Measurements from ENCODE around the gene MIDN. TPM values are rescaled to one million over a fixed set of nuclear protein-coding genes. Genes with fewer than 3 reads are reported as not detected.

Gene MIDN
- total and polyA plus RNA-seq, 4 experiments from 2014 or later = 0.75 to 34.0 (median 18.2) TPM

- H3K36me3 Mint-ChIP-seq = peaks cover 6 to 13% of the 10 kb centered on the region in 2 donors
- peak overlapping the region; percentile 61 to 85 (median 82) for H3K27ac Mint-ChIP-seq
- H3K36me3 ChIP-seq (ENCODE audit: insufficient read depth, low read length) = peaks cover 4% of the 10 kb centered on the region
These were observed 17.3 kb downstream of the MIDN start for GRCh38 chr19:1265615-1266128.

GRCh38 chr19:1266129-1266915 is 17.9 kb downstream of the MIDN start:
- Mint-ChIP-seq H3K4me1 (peaks cover 28 to 66% (median 47%) of the 10 kb centered on the region in 4 donors), H3K27me3 (peaks cover 0 to 3% of the 10 kb centered on the region in 2 donors), H3K36me3 (peaks cover 12 to 19% of the 10 kb centered on the region in 2 donors), H3K4me3 (peak overlapping the region; percentile 31 to 68 (median 58)), H3K9me3 (peaks cover 0 to 15% (median 0%) of the 10 kb centered on the region in 8 donors), H3K27ac (peak overlapping the region; percentile 61 to 85 (median 82))
- Histone ChIP-seq H3K27me3 (ENCODE audit: insufficient read depth, low read length) (no peaks in the 10 kb centered on the region), H3K4me3 (ENCODE audit: low read length in 2 of 2) (peak overlapping the region in 1 of 2 donors; percentile 54), H3K4me1 (ENCODE audit: insufficient read depth, low read length) (peaks cover 63% of the 10 kb centered on the region), H3K27ac (ENCODE audit: low read depth, low read length) (peak overlapping the region; percentile 58), H3K9me3 (ENCODE audit: control insufficient read depth in 1 of 2, low read length in 2 of 2) (no peaks in the 10 kb centered on the region), H3K36me3 (ENCODE audit: insufficient read depth, low read length) (peaks cover 11% of the 10 kb centered on the region)
- DNase-seq = peak; percentile 82 to 87 (median 82)
- intact Hi-C loops (cut with micrococcal nuclease) = loop anchor here (1.0 kb wide), 1 partner anchor 22 kb away; no protein-coding TSS in a partner anchor
- POLR2A ChIA-PET (ENCODE audit: partially characterized antibody) = interaction anchor here (0.9 to 12.0 kb wide), 14 partner anchors 8 to 470 kb away, joined by 3 to 650 read pairs (median 6); partner anchors contain the start of genes ABCA7, ARHGAP45, ATP5F1D and CBARP
- CTCF ChIA-PET (ENCODE audit: partially characterized antibody) = interaction anchor here (0.6 to 10.8 kb wide), 11 partner anchors 10 to 237 kb away, joined by 3 to 364 read pairs (median 5); partner anchors contain the start of gene ARHGAP45

More at GRCh38 chr19:1265615-1266128, 17.3 kb downstream of the MIDN start:
- peak in 1 of 5 donors; percentile 68 for DNase-seq
- H3K4me1 Mint-ChIP-seq = peaks cover 22 to 66% (median 42%) of the 10 kb centered on the region in 4 donors
- intact Hi-C loops (cut with micrococcal nuclease) = loop anchor here (1.0 kb wide), 1 partner anchor 21 kb away; no protein-coding TSS in a partner anchor
- Histone ChIP-seq H3K27ac (ENCODE audit: low read depth, low read length) (peak overlapping the region; percentile 58), H3K9me3 (ENCODE audit: control insufficient read depth in 1 of 2, low read length in 2 of 2) (no peaks in the 10 kb centered on the region), H3K4me1 (ENCODE audit: insufficient read depth, low read length) (peaks cover 59% of the 10 kb centered on the region), H3K4me3 (ENCODE audit: low read length in 2 of 2) (peak overlapping the region in 1 of 2 donors; percentile 54), H3K27me3 (ENCODE audit: insufficient read depth, low read length) (no peaks in the 10 kb centered on the region)
- H3K27me3 Mint-ChIP-seq = peaks cover 0 to 3% of the 10 kb centered on the region in 2 donors
- CTCF ChIA-PET (ENCODE audit: partially characterized antibody) = interaction anchor here (0.9 to 10.8 kb wide), 8 partner anchors 9 to 237 kb away, joined by 3 to 364 read pairs (median 8); partner anchors contain the start of gene ARHGAP45
- H3K9me3 Mint-ChIP-seq = peaks cover 0 to 9% (median 0%) of the 10 kb centered on the region in 8 donors
- POLR2A ChIA-PET (ENCODE audit: partially characterized antibody) = interaction anchor here (0.9 to 12.0 kb wide), 8 partner anchors 9 to 369 kb away, joined by 3 to 650 read pairs (median 8); partner anchors contain the start of genes ABCA7, ATP5F1D, CBARP and MIDN
- peak overlapping the region; percentile 31 to 65 (median 52) for H3K4me3 Mint-ChIP-seq

- ChIA-PET POLR2A (ENCODE audit: partially characterized antibody) (interaction anchor here (0.9 to 12.0 kb wide), 14 partner anchors 9 to 470 kb away, joined by 3 to 650 read pairs (median 9); partner anchors contain the start of genes ABCA7, ARHGAP45, ATP5F1D and CBARP), CTCF (ENCODE audit: partially characterized antibody) (interaction anchor here (0.6 to 10.8 kb wide), 11 partner anchors 10 to 238 kb away, joined by 3 to 364 read pairs (median 5); partner anchors contain the start of gene ARHGAP45)
- Histone ChIP-seq H3K36me3 (ENCODE audit: insufficient read depth, low read length) (peaks cover 18% of the 10 kb centered on the region), H3K9me3 (ENCODE audit: control insufficient read depth in 1 of 2, low read length in 2 of 2) (no peaks in the 10 kb centered on the region), H3K27ac (ENCODE audit: low read depth, low read length) (peak overlapping the region; percentile 58), H3K4me1 (ENCODE audit: insufficient read depth, low read length) (peaks cover 63% of the 10 kb centered on the region), H3K27me3 (ENCODE audit: insufficient read depth, low read length) (no peaks in the 10 kb centered on the region), H3K4me3 (ENCODE audit: low read length in 2 of 2) (peak overlapping the region in 1 of 2 donors; percentile 54)
- intact Hi-C loops (cut with micrococcal nuclease) = loop anchor here (1.0 kb wide), 1 partner anchor 23 kb away; no protein-coding TSS in a partner anchor
- H3K36me3 Mint-ChIP-seq = peaks cover 15 to 26% of the 10 kb centered on the region in 2 donors
- DNase-seq = peak in 4 of 5 donors; percentile 67 to 83 (median 70)
- H3K4me1 Mint-ChIP-seq = peaks cover 25 to 66% (median 47%) of the 10 kb centered on the region in 4 donors
- peak overlapping the region in 7 of 8 donors; percentile 53 to 85 (median 69) for H3K4me3 Mint-ChIP-seq
- no peaks in the 10 kb centered on the region for H3K27me3 Mint-ChIP-seq
- H3K9me3 Mint-ChIP-seq = peaks cover 0 to 15% (median 0%) of the 10 kb centered on the region in 8 donors
- peak overlapping the region; percentile 70 to 96 (median 89) for H3K27ac Mint-ChIP-seq
These were observed 18.6 kb downstream of the MIDN start for GRCh38 chr19:1266916-1267476.

GRCh38 chr19:1267477-1268225 is 19.3 kb downstream of the MIDN start:
- Histone ChIP-seq H3K4me1 (ENCODE audit: insufficient read depth, low read length) (peaks cover 63% of the 10 kb centered on the region), H3K9me3 (ENCODE audit: control insufficient read depth in 1 of 2, low read length in 2 of 2) (no peaks in the 10 kb centered on the region), H3K4me3 (ENCODE audit: low read length in 2 of 2) (no peak overlapping the region), H3K27me3 (ENCODE audit: insufficient read depth, low read length) (no peaks in the 10 kb centered on the region), H3K36me3 (ENCODE audit: insufficient read depth, low read length) (peaks cover 24% of the 10 kb centered on the region), H3K27ac (ENCODE audit: low read depth, low read length) (peak overlapping the region; percentile 77)
- no peaks in the 10 kb centered on the region for H3K27me3 Mint-ChIP-seq
- peaks cover 20 to 31% of the 10 kb centered on the region in 2 donors for H3K36me3 Mint-ChIP-seq
- peaks cover 27 to 69% (median 47%) of the 10 kb centered on the region in 4 donors for H3K4me1 Mint-ChIP-seq
- POLR2A ChIA-PET (ENCODE audit: partially characterized antibody) = interaction anchor here (1.6 to 12.0 kb wide), 6 partner anchors 8 to 243 kb away, joined by 5 to 650 read pairs (median 48); partner anchors contain the start of genes ATP5F1D, CBARP and FAM174C
- CTCF ChIA-PET (ENCODE audit: partially characterized antibody) = interaction anchor here (0.7 to 10.8 kb wide), 3 partner anchors 15 to 27 kb away, joined by 3 to 364 read pairs (median 8); no protein-coding TSS in a partner anchor
- peak overlapping the region; percentile 36 to 91 (median 67) for H3K4me3 Mint-ChIP-seq
- intact Hi-C loops (cut with micrococcal nuclease) = loop anchor here (2.0 kb wide), 1 partner anchor 471 kb away; the partner anchor contains the start of gene PTBP1
- peaks cover 0 to 16% (median 0%) of the 10 kb centered on the region in 8 donors for H3K9me3 Mint-ChIP-seq
- DNase-seq = peak in 1 of 5 donors; percentile 67
- peak overlapping the region; percentile 70 to 96 (median 89) for H3K27ac Mint-ChIP-seq

GRCh38 chr19:1268226-1269064 is 20.1 kb downstream of the MIDN start:
- CTCF ChIA-PET (ENCODE audit: partially characterized antibody) = interaction anchor here (0.7 to 10.8 kb wide), 6 partner anchors 11 to 28 kb away, joined by 3 to 364 read pairs (median 4); partner anchors contain the start of gene ATP5F1D
- Histone ChIP-seq H3K27me3 (ENCODE audit: insufficient read depth, low read length) (no peaks in the 10 kb centered on the region), H3K4me3 (ENCODE audit: low read length in 2 of 2) (peak overlapping the region in 1 of 2 donors; percentile 100), H3K9me3 (ENCODE audit: control insufficient read depth in 1 of 2, low read length in 2 of 2) (no peaks in the 10 kb centered on the region), H3K27ac (ENCODE audit: low read depth, low read length) (peak overlapping the region; percentile 77), H3K36me3 (ENCODE audit: insufficient read depth, low read length) (peaks cover 32% of the 10 kb centered on the region), H3K4me1 (ENCODE audit: insufficient read depth, low read length) (peaks cover 64% of the 10 kb centered on the region)
- Mint-ChIP-seq H3K4me3 (peak overlapping the region; percentile 55 to 91 (median 82)), H3K27me3 (no peaks in the 10 kb centered on the region), H3K36me3 (peaks cover 25 to 38% of the 10 kb centered on the region in 2 donors), H3K9me3 (peaks cover 0 to 21% (median 0%) of the 10 kb centered on the region in 8 donors), H3K4me1 (peaks cover 30 to 72% (median 53%) of the 10 kb centered on the region in 4 donors), H3K27ac (peak overlapping the region; percentile 91 to 98 (median 96))
- DNase-seq = no peak
- intact Hi-C loops (cut with micrococcal nuclease) = loop anchor here (1.0 to 2.0 kb wide), 3 partner anchors 9 to 472 kb away; partner anchors contain the start of gene PTBP1
- POLR2A ChIA-PET (ENCODE audit: partially characterized antibody) = interaction anchor here (0.5 to 12.0 kb wide), 62 partner anchors 11 to 757 kb away, joined by 3 to 650 read pairs (median 6); partner anchors contain the start of genes ABCA7, ARHGAP45, ATP5F1D and CBARP
